DND-41 (cell line): ENCODE results near the gene MBD6.

Experiments used
- EZH2 ChIP-seq: IDR thresholded peaks from 3 replicates; pipeline ENCODE4 v1.6.1; 2012; ENCODE audit warnings: borderline replicate concordance, low read depth, mild to moderate bottlenecking, moderate library complexity, low read length, inconsistent platforms; ENCODE audit not compliant: severe bottlenecking
- TF ChIP-seq, protein P1 (sequence below): IDR thresholded peaks from 2 replicates; pipeline ENCODE4 v1.5.1; 2012; ENCODE audit warnings: borderline replicate concordance, low read length, moderate library complexity, mild to moderate bottlenecking; ENCODE audit not compliant: poor library complexity, severe bottlenecking; ENCODE audit errors: extremely low read depth

DNA sequence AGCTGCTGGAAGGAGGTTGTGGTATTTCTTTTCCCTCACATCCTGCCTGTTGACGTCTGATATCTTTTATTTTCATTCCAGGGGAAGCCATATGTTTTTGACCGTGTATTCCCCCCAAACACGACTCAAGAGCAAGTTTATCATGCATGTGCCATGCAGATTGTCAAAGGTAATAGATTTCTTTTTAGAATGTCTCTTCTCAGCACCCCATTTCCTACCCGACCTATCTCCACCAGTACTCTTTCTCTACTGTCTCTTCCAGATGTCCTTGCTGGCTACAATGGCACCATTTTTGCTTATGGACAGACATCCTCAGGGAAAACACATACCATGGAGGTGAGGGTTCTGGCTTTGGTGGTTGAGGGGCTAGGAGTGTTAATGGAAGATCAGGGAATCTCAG, 40.7 kb downstream of the MBD6 start:
- TF ChIP-seq, protein P1, sequence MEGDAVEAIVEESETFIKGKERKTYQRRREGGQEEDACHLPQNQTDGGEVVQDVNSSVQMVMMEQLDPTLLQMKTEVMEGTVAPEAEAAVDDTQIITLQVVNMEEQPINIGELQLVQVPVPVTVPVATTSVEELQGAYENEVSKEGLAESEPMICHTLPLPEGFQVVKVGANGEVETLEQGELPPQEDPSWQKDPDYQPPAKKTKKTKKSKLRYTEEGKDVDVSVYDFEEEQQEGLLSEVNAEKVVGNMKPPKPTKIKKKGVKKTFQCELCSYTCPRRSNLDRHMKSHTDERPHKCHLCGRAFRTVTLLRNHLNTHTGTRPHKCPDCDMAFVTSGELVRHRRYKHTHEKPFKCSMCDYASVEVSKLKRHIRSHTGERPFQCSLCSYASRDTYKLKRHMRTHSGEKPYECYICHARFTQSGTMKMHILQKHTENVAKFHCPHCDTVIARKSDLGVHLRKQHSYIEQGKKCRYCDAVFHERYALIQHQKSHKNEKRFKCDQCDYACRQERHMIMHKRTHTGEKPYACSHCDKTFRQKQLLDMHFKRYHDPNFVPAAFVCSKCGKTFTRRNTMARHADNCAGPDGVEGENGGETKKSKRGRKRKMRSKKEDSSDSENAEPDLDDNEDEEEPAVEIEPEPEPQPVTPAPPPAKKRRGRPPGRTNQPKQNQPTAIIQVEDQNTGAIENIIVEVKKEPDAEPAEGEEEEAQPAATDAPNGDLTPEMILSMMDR: no peak
- TF ChIP-seq EZH2: no peak
